Inferior parietal cortex (tissue), 1 donor: ENCODE measurements around the gene PGGHG.
"Not testable (repeated sequence)": the region's sequence is repeated elsewhere in the genome, so short reads cannot be mapped to it uniquely, and the experiment has no call there.

Source experiments
- DNase-seq: peaks from one replicate; pipeline ENCODE4 v3.0.0-alpha.2; 2016; ENCODE audit errors: extremely low spot score

The PGGHG gene

DNA sequence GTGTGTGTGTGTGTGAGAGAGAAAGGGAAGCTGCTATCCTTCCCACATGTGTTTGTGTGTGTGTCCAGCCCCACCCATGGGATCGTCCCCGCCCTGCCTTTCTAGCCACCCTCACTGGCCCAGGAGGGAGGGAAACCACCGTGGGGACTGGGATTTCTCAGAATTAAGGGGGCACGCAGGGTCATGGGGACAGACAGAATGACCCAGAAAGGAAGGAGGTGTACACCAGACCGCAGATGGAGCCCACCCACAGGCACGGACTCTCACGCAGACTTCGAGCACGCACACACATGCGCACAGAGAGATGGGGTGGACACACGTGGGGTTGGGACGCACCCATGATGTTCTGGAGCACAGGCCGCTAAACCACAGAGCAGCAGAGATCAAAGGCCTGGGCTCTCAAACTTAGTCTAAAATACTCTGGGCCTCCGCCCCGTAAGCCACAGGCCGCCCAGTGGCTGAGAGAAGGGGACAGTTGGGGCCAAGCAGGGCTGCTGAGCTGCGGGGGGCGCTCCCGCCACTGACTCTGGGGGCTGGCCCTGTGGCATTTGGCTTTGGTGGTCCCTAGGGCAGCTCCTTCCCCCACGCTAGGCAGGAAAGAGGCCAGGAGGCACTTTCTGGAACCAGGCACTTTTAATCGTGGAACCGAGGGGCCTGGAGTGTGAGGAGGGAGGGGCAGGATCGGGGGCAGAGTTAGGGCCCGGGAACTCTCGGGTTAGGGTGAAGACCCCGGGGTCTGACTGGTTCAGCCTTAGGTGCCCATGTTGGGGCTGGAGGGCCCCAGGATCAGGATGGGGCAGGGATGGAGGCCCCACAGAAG lies 8.9 kb downstream of the PGGHG start:
- no peak for DNase-seq

DNA sequence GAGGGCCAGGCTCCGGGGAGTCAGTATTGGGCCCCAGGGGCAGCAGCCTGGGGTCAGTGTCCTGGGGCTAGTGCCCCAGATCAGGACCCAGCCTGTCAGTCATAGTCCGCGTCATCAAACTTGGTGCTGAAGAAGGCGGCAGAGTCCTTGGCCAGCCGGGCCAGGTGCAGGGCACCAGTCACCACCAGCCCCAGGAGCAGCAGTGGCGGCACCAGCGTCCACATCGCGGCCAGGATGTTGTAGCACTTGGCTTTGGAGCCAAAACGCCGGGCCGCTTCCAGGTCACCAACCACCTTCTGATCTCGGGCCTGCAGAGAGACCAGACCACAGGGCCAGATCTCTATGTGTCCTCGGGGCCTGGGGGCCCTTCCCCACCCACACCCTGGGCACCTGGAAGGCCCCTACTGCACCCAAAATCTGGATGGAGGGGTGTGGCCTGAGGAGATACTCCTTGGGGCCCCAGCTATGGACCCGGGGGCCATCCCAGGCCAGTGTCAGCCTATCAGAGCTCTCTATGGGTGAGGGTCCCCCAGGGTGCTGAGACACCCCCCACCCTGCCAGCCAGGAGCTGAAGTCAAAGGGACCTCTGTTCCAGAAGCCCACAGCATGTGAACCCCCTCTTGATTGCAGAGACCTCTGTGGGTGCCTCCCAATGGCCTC lies 9.6 kb downstream of the PGGHG start:
- DNase-seq = no peak

DNA sequence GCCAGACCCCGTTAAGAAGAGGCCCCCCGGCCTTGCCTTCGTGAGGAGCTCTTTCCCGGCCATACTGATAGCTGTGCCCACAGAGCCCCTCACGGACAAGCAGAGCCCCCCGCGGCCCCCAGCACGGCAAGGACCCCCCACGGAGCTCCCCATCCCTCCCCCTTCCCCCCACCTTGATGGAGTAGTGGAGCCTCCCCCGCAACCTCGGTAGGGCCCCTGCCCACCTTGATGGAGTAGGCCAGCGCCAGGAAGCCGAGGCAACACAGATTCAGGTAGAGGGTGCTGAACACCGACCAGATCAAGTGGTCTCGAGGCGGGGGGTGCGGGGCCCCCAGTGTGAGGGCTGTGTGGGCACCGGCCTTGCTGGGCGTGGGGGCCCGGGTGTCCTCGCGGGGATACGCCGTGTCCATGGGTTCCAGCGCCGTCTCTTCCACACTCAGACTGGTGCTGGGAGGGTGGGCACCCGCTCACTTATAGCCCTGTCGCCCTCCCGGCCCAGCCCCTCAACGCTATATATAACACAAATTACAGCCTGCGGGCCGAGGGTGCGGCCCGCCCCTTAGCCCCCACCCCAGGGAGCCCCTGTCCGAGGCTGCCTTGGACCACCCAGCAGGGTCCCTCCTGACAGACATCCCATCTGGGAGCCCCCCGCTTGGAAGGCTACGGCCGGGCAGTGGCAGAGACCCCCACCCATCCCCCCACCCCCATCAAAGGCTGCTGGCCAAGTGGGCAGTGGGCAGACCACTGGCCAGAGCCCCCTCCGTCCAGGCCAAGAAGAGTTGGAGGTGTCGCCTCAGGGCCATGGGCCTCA lies 10.4 kb downstream of the PGGHG start, which contains the start of gene IFITM5:
IFITM5 (minus strand) TSS at position 446 of the 811 bp plus-strand sequence; CDS start at position 410, 36 bp downstream.
- DNase-seq = no peak

DNA sequence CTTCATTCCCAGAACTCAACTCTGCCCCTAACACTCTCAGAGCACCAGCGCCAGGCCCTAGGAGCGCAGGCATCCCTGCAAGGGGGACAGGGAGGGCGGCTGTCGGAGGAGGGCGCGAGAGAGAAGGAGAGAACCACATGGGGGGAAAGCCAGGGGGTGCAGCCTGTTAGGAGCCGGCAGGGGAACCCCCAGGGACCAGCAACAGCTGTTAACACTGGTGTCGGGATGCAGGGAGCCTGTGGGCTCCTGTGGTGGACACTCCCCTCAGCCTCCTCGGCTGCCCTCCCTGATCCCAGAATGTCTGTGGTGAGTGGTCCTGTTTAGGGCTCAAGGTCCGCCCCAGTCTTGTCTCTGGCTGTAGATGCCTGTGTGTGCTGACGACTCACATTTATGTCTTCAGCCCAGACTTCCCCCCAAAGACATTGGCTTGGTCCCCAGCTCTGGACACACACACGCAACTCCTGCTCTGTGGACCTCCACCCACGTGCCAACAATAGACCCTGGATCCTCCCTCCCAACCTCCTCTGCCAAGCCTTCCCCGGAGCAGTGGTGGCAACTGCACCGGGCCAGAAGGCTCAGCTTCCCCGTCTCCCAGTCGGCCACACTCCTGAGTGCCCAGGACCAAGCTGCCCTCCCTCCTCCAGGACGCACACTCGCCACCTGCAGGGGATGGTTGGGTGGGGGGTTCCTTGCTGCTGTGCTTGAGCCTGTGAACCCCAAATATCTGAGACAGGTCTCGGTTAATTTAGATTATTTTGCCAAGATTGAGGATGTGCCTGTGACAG lies 11.2 kb downstream of the PGGHG start:
- DNase-seq = no peak

DNA sequence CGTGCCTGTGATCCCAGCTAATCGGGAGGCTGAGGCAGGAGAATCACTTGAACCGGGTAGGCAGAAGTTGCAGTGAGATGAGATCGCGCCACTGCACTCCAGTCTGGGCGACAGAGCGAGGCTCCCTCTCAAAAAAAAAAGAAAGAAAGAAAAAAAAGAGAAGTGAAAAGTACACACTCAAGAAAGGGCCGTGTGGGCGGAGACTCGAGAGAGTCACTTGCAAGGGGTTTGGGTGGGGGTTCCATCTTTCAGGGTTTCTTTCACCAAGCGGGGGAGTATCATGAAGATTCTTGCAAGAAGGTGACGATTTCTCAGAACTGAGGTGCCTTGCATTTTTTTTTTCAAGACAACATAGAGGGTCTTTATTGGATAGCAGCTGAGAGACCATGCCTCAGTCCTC lies 14.4 kb downstream of the PGGHG start:
- DNase-seq = no peak

DNA sequence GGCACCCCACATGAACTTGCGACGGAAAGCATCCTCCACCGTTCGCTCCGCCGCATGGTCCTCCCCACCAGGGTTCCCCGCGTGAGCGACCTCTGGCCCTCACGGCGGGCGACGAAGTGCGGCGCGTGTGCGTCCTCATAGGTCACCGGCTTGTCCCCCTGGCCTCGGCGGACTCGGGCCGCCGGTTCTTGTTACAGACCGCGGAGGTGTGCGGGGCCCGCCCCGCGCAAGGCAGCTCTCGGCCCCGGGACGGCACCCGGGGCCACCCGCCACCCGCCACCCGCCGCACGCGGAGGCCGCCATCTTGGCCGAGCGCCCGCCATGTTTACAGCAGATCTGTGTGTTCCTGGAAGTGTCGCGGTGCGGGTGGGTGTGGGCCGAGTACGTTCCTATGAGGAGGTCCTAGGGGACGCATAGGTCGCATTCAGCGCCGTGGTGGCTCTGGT lies 15.2 kb downstream of the PGGHG start:
- DNase-seq = no peak

DNA sequence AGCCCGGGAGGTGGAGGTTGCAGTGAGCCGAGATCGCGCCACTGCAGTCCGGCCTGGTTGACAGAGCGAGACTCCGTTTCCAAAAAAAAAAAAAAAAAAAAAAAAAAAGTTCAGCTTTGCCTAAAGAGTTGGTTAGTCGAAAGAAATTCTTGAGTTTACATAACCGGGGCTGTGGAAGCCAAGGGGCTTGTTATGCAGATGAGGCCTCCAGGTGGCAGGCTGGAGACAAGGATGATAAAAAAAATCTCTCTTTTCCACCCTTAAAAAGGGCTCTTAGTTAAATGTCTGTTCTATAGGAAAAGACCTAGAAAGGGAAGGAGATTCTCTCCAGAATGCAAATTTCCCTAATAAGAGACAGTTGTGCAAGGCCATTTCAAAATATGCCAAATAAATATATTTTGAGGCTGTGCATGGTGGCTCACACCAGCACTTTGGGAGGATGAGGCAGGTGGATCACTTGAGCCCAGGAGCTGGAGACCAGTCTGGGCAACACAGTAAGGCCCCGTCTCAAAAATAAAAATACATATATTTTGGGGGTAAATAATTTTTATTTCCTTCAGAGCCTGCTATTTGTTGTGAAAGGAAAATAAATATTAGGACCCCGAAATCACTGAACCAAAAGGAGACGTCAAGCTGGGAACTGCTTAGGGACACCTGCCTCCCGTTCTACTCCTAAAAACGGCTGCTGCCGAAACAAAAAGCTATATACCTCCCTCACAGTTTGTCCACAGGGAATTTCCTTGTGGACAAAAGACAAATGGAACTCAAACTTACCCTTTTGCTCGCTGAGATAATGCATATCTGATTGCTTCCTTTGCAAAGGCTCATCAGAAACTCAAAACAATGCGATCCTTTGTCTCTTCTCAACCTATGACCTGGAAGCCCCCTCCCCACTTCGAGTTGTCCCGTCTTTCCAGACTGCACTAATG lies 16.3 kb downstream of the PGGHG start:
- peak; percentile 64 for DNase-seq

DNA sequence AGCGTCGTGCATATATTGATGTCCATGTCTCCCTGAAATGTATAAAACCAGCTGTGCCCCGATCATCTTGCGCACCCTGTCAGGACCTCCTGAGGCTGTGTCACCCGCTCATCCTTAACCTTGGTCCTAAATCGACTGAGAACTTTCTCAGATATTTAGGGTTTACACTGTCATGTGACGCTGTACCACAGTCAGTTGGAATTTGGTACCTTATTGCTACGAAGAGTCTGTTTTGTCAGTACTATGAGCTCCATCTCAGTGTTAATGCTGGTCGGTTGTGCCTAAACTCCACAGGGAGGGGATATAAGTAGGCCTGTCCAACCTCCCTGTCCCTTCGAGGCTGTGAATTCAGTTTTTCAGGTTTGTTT lies 16.9 kb downstream of the PGGHG start:
- DNase-seq = no peak

DNA sequence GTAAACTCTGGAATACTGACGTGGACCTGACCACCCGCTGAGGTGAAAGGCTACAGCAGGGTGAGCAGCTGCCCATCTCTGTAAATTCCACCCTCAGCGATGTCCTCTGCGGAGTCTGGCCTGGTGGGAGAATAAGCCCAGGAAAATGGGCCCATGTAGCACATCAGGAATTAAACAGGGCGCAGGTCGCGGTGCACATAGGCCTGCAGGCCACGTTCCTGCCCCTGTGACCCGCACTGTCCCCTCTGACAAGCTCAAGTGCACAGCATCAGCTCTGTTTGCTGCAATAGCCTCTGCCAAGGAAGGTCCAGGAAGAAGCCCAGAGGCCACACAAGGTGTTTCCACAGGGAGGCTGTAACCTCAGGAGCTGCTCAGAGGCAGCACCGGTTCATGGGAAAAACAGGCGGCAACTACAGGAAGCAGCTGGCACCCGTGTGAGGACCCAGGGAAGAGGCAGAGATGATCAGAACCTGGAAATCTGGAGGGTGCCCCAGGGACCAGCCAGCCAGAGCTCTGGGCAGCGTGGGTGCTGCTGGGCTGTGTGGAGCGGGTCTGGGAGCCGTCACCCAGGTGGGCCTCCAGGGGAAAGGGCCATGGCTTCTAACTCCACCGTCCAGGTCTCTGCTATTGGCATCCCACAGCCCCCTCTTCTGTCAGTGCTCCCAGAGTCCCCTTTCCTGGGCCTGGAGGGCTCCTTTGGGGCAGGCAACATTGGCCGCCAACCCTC lies 17.9 kb downstream of the PGGHG start:
- no peak for DNase-seq

DNA sequence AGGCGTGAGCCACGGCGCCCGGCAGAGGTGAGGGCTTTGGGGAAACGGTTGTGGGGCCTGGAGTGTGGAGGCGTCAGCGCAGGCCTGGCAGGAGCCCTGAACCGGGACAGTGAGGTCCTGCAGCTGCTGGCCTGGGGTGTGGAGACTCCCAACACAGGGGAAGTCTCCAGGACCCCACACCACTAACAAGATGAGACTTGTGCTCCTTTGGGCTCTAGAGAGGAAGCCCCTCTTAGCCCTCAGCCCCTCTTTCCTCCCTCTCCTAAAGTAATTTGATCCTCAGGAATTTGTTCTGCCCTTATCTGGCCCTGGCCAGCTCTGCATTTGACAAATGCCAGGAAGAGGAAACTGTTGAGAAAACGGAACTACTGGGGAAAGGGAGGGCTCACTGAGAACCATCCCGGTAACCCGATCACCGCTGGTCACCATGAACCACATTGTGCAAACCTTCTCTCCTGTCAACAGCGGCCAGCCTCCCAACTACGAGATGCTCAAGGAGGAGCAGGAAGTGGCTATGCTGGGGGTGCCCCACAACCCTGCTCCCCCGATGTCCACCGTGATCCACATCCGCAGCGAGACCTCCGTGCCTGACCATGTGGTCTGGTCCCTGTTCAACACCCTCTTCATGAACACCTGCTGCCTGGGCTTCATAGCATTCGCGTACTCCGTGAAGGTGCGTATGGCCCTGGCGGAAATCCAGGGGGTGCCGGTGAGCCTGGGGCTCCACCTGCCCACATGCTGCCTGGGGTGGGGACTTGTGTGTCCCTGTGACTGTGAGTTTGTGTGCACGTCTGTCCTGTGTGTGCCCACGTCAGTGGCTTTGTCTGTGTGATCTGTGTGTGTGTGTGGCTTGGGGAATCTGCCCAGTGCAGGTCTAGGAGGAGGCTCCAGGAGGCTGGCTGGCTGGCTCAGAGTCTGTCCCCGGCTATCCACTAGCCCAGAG lies 19.1 kb downstream of the PGGHG start, which contains the start of gene IFITM2:
IFITM2 (plus strand) TSS at position 51 of the 943 bp plus-strand sequence; CDS start at position 428, 377 bp downstream.
- DNase-seq = not testable (repeated sequence)

DNA sequence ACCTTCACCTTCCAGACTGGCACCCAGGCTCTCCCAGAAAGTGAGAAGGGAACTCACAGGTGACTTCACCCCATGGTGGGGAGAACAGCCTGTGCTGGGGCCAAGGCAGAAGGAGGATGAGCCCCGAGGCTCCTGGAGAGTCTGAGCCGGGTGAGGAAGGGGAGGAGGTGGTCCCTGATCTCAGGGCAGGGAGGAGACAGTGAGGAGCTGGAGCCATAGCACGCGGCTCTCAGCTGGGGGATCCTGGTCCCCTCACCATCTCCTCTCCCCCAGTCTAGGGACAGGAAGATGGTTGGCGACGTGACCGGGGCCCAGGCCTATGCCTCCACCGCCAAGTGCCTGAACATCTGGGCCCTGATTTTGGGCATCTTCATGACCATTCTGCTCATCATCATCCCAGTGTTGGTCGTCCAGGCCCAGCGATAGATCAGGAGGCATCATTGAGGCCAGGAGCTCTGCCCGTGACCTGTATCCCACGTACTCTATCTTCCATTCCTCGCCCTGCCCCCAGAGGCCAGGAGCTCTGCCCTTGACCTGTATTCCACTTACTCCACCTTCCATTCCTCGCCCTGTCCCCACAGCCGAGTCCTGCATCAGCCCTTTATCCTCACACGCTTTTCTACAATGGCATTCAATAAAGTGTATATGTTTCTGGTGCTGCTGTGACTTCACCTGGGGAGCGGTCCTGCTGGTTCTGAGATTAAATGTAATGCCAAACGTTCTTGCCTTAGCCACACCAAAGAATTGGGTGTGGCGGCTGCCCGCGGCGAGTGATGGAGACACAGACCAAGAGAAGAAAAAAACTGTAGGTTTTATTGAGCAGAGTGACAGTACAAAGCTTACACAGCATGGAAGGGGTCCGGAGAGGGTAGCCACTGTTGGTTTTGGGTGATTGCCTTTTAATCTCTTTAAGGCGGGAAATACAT lies 20.1 kb downstream of the PGGHG start:
- DNase-seq = not testable (repeated sequence)

DNA sequence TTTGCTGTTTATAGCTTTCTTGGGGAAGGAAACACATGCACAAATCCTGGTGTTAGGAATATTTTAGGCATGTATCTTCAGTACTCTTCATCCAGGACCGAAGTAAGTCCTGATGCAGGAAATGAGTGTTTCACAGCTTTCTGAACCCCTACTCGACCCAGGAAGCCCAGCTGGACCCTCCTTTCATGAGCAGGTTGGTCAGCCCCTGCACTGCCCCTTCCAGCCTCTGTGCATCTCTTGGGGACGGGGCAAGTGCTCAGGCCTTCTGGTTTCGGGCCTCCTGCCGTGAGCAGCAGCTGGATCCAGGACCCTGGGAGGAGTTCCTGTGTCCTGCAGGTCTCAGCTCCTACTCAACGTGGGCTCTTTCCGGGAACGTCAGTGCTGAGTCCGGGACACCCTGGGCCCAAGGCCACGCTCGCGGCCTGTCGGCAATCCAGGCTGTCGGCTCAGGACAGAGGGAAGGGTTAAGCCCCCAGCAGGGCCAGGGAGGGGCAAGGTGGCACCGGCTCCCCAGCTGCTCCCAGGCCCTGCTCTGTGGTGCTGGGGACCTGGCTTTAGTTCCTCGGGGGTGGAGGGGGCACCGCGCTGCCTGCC lies 21.1 kb downstream of the PGGHG start:
- not testable (repeated sequence) for DNase-seq

DNA sequence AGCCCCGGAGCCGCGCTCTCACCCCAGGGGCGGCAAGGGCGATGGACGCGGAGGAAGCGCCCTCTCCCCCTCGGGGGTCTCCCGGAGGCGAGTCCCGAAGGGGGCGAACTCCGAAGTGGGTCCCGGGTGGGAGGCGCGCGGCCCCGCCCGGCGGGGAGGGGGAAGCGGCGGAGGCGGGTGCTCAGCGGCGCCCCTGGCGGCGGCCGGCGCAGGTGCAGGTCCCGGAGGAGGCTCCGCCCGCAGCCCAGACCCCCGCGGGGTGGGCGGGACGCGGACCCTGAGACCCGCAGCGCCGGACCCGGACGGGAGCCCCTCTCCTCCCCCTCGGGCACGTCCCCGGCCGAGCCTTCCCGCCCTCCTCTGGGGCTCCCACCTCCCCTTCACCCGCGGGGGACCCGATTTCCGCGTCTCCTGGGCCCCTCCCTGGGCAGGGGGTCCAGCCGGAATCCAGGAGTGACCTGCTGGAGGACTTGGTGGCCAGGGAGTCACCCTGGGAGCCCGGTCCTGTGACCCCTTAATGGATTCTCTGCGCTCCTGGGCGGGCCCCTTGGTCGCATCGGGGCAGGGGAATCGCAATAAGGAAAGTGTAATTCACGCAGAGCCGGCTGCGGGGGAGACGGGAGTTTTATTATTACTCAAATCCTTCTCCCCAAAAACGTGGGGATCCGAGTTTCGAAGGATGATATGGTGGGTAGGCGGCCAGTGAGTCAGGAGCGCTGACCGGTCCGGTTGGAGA lies 22.3 kb downstream of the PGGHG start:
- DNase-seq = not testable (repeated sequence)

DNA sequence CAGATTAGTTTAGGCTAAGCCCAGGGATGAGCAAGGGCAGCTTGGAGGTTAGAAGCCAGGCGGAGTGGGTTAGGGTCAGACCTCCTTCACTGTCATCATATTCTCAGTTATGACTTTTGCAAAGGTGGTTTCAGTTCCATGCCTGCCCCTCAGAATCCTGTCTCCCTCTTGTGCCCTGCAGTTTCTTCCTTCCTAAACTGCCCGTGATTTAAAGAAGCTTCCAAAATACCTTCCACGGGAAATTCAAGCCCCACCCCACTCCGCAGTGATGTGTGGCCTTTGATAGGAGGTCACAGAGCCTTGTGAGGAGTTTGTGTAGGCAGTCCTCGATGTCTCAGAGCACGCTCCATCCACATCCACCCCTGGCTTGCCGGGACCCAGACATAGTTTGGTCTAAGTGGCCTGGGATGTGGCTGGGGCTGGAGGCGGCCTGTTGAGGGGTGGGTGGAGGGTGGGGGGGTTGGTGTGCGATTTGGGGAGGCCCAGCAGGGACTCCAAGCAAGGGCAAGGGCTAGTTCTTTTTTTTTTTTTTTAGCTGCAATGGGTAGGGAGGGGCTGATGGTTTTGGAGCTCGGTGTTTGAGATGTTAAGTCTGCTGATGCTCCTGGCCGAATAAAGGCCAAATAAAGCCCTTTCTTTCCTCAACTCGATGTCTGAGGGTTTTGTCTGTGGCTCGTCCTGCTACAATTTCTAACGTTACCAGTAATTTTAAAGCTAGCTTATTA lies 23.3 kb downstream of the PGGHG start:
- DNase-seq = no peak

DNA sequence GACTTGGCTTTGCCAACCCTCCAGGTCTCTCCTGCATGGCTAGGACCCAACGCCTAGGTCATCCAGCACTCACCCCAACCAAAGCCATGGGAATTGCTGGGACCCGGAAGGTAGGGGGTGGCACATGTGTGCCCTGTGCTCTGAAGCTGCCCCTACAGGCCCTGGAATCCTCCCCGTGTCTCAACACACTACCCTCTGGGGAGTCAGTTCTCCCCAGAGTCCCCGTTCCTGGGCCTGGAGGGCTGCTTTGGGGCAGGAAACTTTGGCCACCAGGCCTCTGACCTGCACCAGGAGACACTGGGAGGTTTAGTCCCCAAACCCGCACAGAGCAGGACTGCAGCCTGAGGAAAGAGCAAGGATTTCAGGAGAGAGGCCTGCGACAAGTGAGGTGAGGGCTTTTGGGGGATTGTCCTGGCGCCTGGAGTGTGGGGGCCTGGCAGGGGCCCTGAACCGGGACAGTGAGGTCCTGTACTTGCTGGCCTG lies 24.4 kb downstream of the PGGHG start:
- no peak for DNase-seq
